Kidney (tissue), 14 donors: ENCODE measurements around the gene MYO16. TPM values are rescaled to one million over a fixed set of nuclear protein-coding genes. Genes with fewer than 3 reads are reported as not detected.

Experiments
- DNase-seq, 5 donors: peaks; one replicate each; pipeline ENCODE4 v3.0.0-alpha.2; 2013 to 2020
- FAIRE-seq: peaks from 2 replicates; lab custom pipeline; 2012; peaks lifted over from hg19 to GRCh38; lab: Jason Lieb, UNC
- H3K27ac ChIP-seq, 2 donors: one replicate each; pipeline ENCODE4 v1.7.0; 2013; ENCODE audit warnings: low read depth in 2 of 2, low read length in 2 of 2, inconsistent platforms in 1 of 2
- H3K27me3 ChIP-seq: one replicate; pipeline ENCODE4 v1.7.1; 2013; ENCODE audit warnings: low read length, inconsistent platforms; ENCODE audit not compliant: control insufficient read depth, insufficient read depth
- H3K36me3 ChIP-seq, 3 donors: one replicate each; pipeline versions ENCODE4 v1.7.0 to v1.7.1; 2013; ENCODE audit warnings: low read length in 3 of 3, control low read depth in 1 of 3, inconsistent platforms in 1 of 3; ENCODE audit not compliant: insufficient read depth in 3 of 3, control insufficient read depth in 2 of 3
- H3K4me1 ChIP-seq, 3 donors: one replicate each; pipeline versions ENCODE4 v1.7.0 to v1.7.1; 2013; ENCODE audit warnings: low read length in 3 of 3, inconsistent platforms in 1 of 3, low read depth in 1 of 3; ENCODE audit not compliant: control insufficient read depth in 2 of 3, insufficient read depth in 2 of 3
- H3K4me3 ChIP-seq, 3 donors: one replicate each; pipeline versions ENCODE4 v1.7.0 to v1.8.1; 2013; ENCODE audit warnings: low read length in 3 of 3, control low read depth in 1 of 3, inconsistent platforms in 1 of 3
- H3K9ac ChIP-seq, 3 donors: one replicate each; pipeline versions ENCODE4 v1.7.0 to v1.7.1; 2013; ENCODE audit warnings: low read length in 3 of 3, control low read depth in 1 of 3, inconsistent platforms in 1 of 3
- H3K9me3 ChIP-seq, 3 donors: one replicate each; pipeline versions ENCODE4 v1.7.0 to v1.7.1; 2013; ENCODE audit warnings: low read length in 3 of 3, control low read depth in 1 of 3, inconsistent platforms in 1 of 3; ENCODE audit not compliant: control insufficient read depth in 2 of 3, insufficient read depth in 1 of 3
- intact Hi-C: fragments of 100-400 bp; cut with DNase I; formaldehyde crosslinking; loops from one replicate; pipeline ENCODE4 v1.11.1; 2022
- polyA plus RNA-seq: library from polyadenylated mRNA; stranded (reverse); fragments of 350-450 nt; fragmentation: Illumina TruSeq; extraction: RNeasy Lipid Tissue Mini Kit (QIAGEN cat#74804); gene quantifications from one replicate; pipeline ENCODE4 v1.2.3, GENCODE V29; 2014; ENCODE audit warnings: low read depth, low replicate concordance; ENCODE audit not compliant: insufficient read depth
- total RNA-seq: library from RNA; stranded (reverse); fragmentation: NEBNext Ultra II Directional; extraction: Animal tissue kit (Norgen Biotek cat#: 25700); gene quantifications from one replicate; pipeline ENCODE4 v1.2.1, GENCODE V29; 2021
- TF ChIP-seq, protein P1 (sequence below): IDR thresholded peaks from 3 replicates; pipeline ENCODE4 v1.5.1; 2012; ENCODE audit warnings: mild to moderate bottlenecking, moderate library complexity, borderline replicate concordance; ENCODE audit not compliant: insufficient read depth; ENCODE audit errors: extremely low read depth
- donor health status: control.
- donor health status: control.
- donor health status: control.
- donor health status: control.
- donor health status: control.
- donor health status: DM: yes; HTN: yes; CAD: no.
- donor health status: Normal renal cell carcinoma (clear cell type).

MYO16 gene
- total and polyA plus RNA-seq, 2 donors from 2014 or later, result 0.22 to 0.43 TPM

DNA sequence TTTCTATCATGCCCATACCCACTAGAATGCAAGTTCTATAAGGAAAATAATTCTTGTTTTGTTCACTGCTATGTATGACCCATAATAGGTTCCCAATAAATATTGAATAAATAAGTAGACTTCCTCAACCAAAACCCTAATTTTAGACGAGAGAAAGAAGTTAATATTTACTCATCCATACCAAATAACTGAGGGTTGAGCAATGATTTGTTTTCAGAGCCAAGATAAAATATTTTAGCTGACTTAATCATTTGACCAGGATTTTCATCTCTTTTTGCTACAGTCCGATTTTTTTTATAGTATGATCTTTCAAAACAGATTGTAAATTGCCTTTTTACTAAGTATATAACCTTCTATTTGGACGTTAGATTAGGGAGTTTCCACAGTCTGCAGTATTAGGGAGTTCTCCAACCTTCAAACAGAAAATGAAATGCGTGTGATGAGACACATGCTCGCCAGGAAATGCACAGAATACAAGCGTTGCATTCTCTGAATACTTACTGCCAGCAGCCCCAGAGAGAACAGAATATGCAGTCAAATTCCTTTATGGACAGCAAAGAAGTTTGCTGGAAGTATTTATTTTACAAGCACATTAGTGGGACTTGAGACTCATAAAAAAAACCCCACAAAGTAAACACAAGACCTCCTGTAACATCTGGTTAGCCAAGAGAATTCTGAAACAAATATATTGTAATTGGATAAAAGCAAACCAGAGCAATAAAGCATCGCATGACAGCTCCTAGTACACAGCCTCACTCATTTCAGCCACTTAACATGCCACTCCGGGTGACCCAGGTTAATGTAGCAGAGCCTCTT, 230.0 kb downstream of the MYO16 start:
- TF ChIP-seq, protein P1, sequence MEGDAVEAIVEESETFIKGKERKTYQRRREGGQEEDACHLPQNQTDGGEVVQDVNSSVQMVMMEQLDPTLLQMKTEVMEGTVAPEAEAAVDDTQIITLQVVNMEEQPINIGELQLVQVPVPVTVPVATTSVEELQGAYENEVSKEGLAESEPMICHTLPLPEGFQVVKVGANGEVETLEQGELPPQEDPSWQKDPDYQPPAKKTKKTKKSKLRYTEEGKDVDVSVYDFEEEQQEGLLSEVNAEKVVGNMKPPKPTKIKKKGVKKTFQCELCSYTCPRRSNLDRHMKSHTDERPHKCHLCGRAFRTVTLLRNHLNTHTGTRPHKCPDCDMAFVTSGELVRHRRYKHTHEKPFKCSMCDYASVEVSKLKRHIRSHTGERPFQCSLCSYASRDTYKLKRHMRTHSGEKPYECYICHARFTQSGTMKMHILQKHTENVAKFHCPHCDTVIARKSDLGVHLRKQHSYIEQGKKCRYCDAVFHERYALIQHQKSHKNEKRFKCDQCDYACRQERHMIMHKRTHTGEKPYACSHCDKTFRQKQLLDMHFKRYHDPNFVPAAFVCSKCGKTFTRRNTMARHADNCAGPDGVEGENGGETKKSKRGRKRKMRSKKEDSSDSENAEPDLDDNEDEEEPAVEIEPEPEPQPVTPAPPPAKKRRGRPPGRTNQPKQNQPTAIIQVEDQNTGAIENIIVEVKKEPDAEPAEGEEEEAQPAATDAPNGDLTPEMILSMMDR, result no peak
- Histone ChIP-seq H3K27ac (no peak overlapping the region), H3K27me3 (no peaks in the 10 kb centered on the region), H3K4me3 (no peak overlapping the region), H3K9me3 (no peaks in the 10 kb centered on the region), H3K36me3 (no peaks in the 10 kb centered on the region), H3K9ac (no peak overlapping the region), H3K4me1 (no peaks in the 10 kb centered on the region)
- intact Hi-C loops, result no loop called here
- FAIRE-seq, result no peak
- DNase-seq, result peak in 3 of 5 donors; percentile 61 to 90 (median 89)

DNA sequence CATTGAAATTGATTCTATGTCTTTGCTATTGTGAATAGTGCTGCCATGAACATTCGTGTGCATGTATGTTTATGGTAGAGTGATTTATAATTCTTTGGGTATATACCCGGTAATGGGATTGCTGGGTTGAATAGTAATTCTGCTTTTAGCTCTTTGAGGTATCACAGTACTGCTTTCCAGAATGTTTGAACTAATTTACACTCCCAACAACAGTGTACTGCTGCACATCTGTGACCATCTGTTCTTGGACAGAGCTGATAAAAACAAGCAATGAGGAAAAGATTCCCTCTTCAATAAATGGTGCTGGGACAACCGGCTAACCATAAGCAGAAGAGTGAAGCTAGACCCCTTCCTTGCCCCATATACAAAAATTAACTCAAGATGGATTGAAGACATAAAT, 231.0 kb downstream of the MYO16 start:
- no peaks in the 10 kb centered on the region for H3K36me3 ChIP-seq
- H3K27me3 ChIP-seq, result no peaks in the 10 kb centered on the region
- H3K4me1 ChIP-seq, result no peaks in the 10 kb centered on the region
- no peak for DNase-seq
- intact Hi-C loops, result no loop called here
- no peaks in the 10 kb centered on the region for H3K9me3 ChIP-seq
- H3K27ac ChIP-seq, result no peak overlapping the region
- FAIRE-seq, result no peak
- no peak overlapping the region for H3K9ac ChIP-seq
- no peak overlapping the region for H3K4me3 ChIP-seq
- TF ChIP-seq, protein P1, result no peak

- Histone ChIP-seq H3K4me3 (no peak overlapping the region), H3K36me3 (no peaks in the 10 kb centered on the region), H3K9me3 (no peaks in the 10 kb centered on the region), H3K9ac (no peak overlapping the region), H3K4me1 (no peaks in the 10 kb centered on the region), H3K27me3 (no peaks in the 10 kb centered on the region), H3K27ac (no peak overlapping the region)
- FAIRE-seq, result no peak
- no peak for DNase-seq
- intact Hi-C loops, result no loop called here
- TF ChIP-seq, protein P1, result no peak
These were observed 247.9 kb downstream of the MYO16 start for GRCh38 chr13:108877300-108877699.

GRCh38 chr13:108878732-108879131, 249.3 kb downstream of the MYO16 start:
- TF ChIP-seq, protein P1, result no peak
- Histone ChIP-seq H3K27me3 (no peaks in the 10 kb centered on the region), H3K9ac (no peak overlapping the region), H3K27ac (no peak overlapping the region), H3K4me3 (no peak overlapping the region), H3K9me3 (no peaks in the 10 kb centered on the region), H3K36me3 (no peaks in the 10 kb centered on the region), H3K4me1 (no peaks in the 10 kb centered on the region)
- DNase-seq (no peak), FAIRE-seq (no peak)
- intact Hi-C loops, result no loop called here
